ENCODE results near the gene ITGB6. TPM values are rescaled to one million over a fixed set of nuclear protein-coding genes. Genes with fewer than 3 reads are reported as not detected.

ITGB6 gene
- 10 to 100 TPM in 1 of 2 donors, 1 to 10 TPM in 1; 7.3 to 12.3 TPM for total RNA-seq

- H3K9me3 ChIP-seq = no peaks in the 10 kb centered on the region
- intact Hi-C loops (cut with DNase I) = no loop called here
- TF ChIP-seq POLR2A (IDR thresholded peaks at IDR 0.05) (no peak), CTCF (IDR thresholded peaks at IDR 0.05) (no peak), POLR2AphosphoS5 (IDR thresholded peaks at IDR 0.05) (peak; percentile 8)
- no peaks in the 10 kb centered on the region for H3K4me1 ChIP-seq (replicated peaks)
- peak within 1 kb of the TSS; percentile 1 to 16 for H3K4me3 ChIP-seq
- H3K36me3 ChIP-seq = no peaks in the 10 kb centered on the region
- WGBS = 33% methylated on average over 9 of the region's 9 CpGs
- peak within 1 kb of the TSS in 1 of 2 donors; percentile 58 for H3K27ac ChIP-seq
- no peaks in the 10 kb centered on the region for H3K27me3 ChIP-seq (replicated peaks; ENCODE audit: insufficient read depth)
- DNase-seq (ENCODE audit: low spot score) = no peak
Observed at GRCh38 chr2:160199683-160200389, at the start of gene ITGB6. ITGB6 (minus strand) TSS chr2:160200272; CDS start chr2:160200063, 209 bp downstream.

- WGBS = 52% methylated on average over 6 of the region's 6 CpGs
- Histone ChIP-seq H3K27me3 (replicated peaks; ENCODE audit: insufficient read depth) (no peaks in the 10 kb centered on the region), H3K9me3 (no peaks in the 10 kb centered on the region), H3K4me1 (replicated peaks) (no peaks in the 10 kb centered on the region), H3K36me3 (no peaks in the 10 kb centered on the region), H3K27ac (no peak overlapping the region), H3K4me3 (no peak overlapping the region)
- intact Hi-C loops (cut with DNase I) = loop anchor here (10.0 kb wide), 1 partner anchor 727 kb away; no protein-coding TSS in a partner anchor
- TF ChIP-seq CTCF (IDR thresholded peaks at IDR 0.05) (no peak), POLR2AphosphoS5 (IDR thresholded peaks at IDR 0.05) (no peak), POLR2A (IDR thresholded peaks at IDR 0.05) (no peak)
- DNase-seq (ENCODE audit: low spot score) = no peak
Observed at GRCh38 chr2:160247296-160248035, 47.4 kb upstream of the ITGB6 start.

- Histone ChIP-seq H3K4me3 (no peak overlapping the region), H3K27me3 (replicated peaks; ENCODE audit: insufficient read depth) (no peaks in the 10 kb centered on the region), H3K27ac (no peak overlapping the region), H3K4me1 (replicated peaks) (no peaks in the 10 kb centered on the region), H3K36me3 (no peaks in the 10 kb centered on the region), H3K9me3 (no peaks in the 10 kb centered on the region)
- TF ChIP-seq POLR2AphosphoS5 (IDR thresholded peaks at IDR 0.05) = no peak
- no peak for TF ChIP-seq POLR2A (IDR thresholded peaks at IDR 0.05)
- no peak for TF ChIP-seq CTCF (IDR thresholded peaks at IDR 0.05)
- DNase-seq (ENCODE audit: low spot score) = no peak
- 97% methylated on average over 2 of the region's 2 CpGs for WGBS
- intact Hi-C loops (cut with DNase I) = loop anchor here (10.0 kb wide), 1 partner anchor 728 kb away; no protein-coding TSS in a partner anchor
Observed at GRCh38 chr2:160246356-160246755, 46.3 kb upstream of the ITGB6 start.

GRCh38 chr2:160245614-160246155 lies 45.6 kb upstream of the ITGB6 start:
- intact Hi-C loops (cut with DNase I) = loop anchor here (10.0 kb wide), 1 partner anchor 729 kb away; no protein-coding TSS in a partner anchor
- Histone ChIP-seq H3K27ac (no peak overlapping the region), H3K9me3 (no peaks in the 10 kb centered on the region), H3K36me3 (no peaks in the 10 kb centered on the region), H3K4me3 (no peak overlapping the region), H3K4me1 (replicated peaks) (no peaks in the 10 kb centered on the region), H3K27me3 (replicated peaks; ENCODE audit: insufficient read depth) (no peaks in the 10 kb centered on the region)
- WGBS = 89% methylated on average over 5 of the region's 5 CpGs
- TF ChIP-seq CTCF (IDR thresholded peaks at IDR 0.05) = no peak
- DNase-seq (ENCODE audit: low spot score) = no peak
